A549 (cell line): ENCODE measurements around the gene SLC10A2. TPM values are rescaled to one million over a fixed set of nuclear protein-coding genes. Genes with fewer than 3 reads are reported as not detected.

Experiments
- ATAC-seq, 2 experiments: fragments of 200-7000 bp in 1 of 2; fragments of >200 bp in 1 of 2; cut with Nextera tagmentation in 1 of 2; cut with Tn5 transposase in 1 of 2; 3 replicates each; pipeline versions ENCODE4 v1.8.0 to v1.9.1; 2018 to 2020; ENCODE audit warnings: mild to moderate bottlenecking in 1 of 2, moderate library complexity in 1 of 2
- CTCF ChIA-PET: fragments of 300-600 bp; sonication (Branson Sonifier 250); formaldehyde crosslinking; extraction: SDS; loops from one replicate; lab custom pipeline; 2021; ENCODE audit warnings: antibody characterized with exemption, inconsistent platforms; lab: Yijun Ruan, JAX
- POLR2A ChIA-PET: fragments of 350-600 bp; formaldehyde crosslinking; extraction: SDS; loops from one replicate; lab custom pipeline; 2021; ENCODE audit warnings: antibody characterized with exemption, inconsistent platforms; lab: Yijun Ruan, JAX
- DNase-seq, 2 experiments: peaks; one replicate each; pipeline versions ENCODE4 v3.0.0 to v3.0.0-alpha.2; 2011 to 2016; ENCODE audit warnings: low read depth in 1 of 2, low spot score in 1 of 2
- FAIRE-seq: peaks from 2 replicates; lab custom pipeline; 2011; peaks lifted over from hg19 to GRCh38; lab: Jason Lieb, UNC
- H3K27ac ChIP-seq, 2 experiments: fragments of >200 bp; sonication (Bioruptor Twin); formaldehyde crosslinking; 3 replicates each; pipeline ENCODE4 v1.5.1; 2016 to 2017
- H3K4me1 ChIP-seq: fragments of >200 bp; sonication (Bioruptor Twin); formaldehyde crosslinking; 3 replicates; pipeline ENCODE4 v1.6.1; 2016
- H3K4me2 ChIP-seq: fragments of >200 bp; sonication (Bioruptor Twin); formaldehyde crosslinking; 3 replicates; pipeline ENCODE4 v1.6.1; 2016
- H3K4me3 ChIP-seq: fragments of >200 bp; sonication (Bioruptor Twin); formaldehyde crosslinking; 3 replicates; pipeline ENCODE4 v1.5.1; 2016
- H3K9me3 ChIP-seq: fragments of >200 bp; sonication (Bioruptor Twin); formaldehyde crosslinking; 3 replicates; pipeline ENCODE4 v1.6.1; 2016
- CHD2 ChIP-seq: fragments of 150-350 bp; IDR thresholded peaks from 2 replicates; pipeline ENCODE4 v1.6.1; 2014; ENCODE audit warnings: low read length; ENCODE audit not compliant: partially characterized antibody
- EHF ChIP-seq: fragments of 250-450 bp; sonication (Bioruptor Pico); IDR thresholded peaks from 2 replicates; pipeline ENCODE4 v1.5.0; 2020; ENCODE audit warnings: mild to moderate bottlenecking
- ESRRA ChIP-seq: fragments of 150-350 bp; IDR thresholded peaks from 2 replicates; pipeline ENCODE4 v1.6.1; 2014; ENCODE audit warnings: mild to moderate bottlenecking, low read length, borderline replicate concordance
- FOSL2 ChIP-seq, 2 experiments: fragments of 450-650 bp in 1 of 2; fragments of >200 bp in 1 of 2; sonication (Bioruptor Twin) in 1 of 2; formaldehyde crosslinking; IDR thresholded peaks; 2 replicates each; pipeline versions ENCODE4 v1.5.0 to v1.6.1; 2016 to 2020; ENCODE audit warnings: mild to moderate bottlenecking in 1 of 2, moderate library complexity in 1 of 2
- FOXS1 ChIP-seq: fragments of 250-450 bp; sonication (Bioruptor Pico); IDR thresholded peaks from 2 replicates; pipeline ENCODE4 v1.5.0; 2020; ENCODE audit warnings: mild to moderate bottlenecking, moderate library complexity
- GATA3 ChIP-seq: IDR thresholded peaks from 2 replicates; pipeline ENCODE4 v1.6.1; 2012; ENCODE audit warnings: borderline replicate concordance
- HEYL ChIP-seq: fragments of 250-450 bp; sonication (Bioruptor Pico); IDR thresholded peaks from 2 replicates; pipeline ENCODE4 v1.8.0; 2021; ENCODE audit warnings: mild to moderate bottlenecking, moderate library complexity
- HOXA7 ChIP-seq: fragments of 250-450 bp; sonication (Bioruptor Pico); IDR thresholded peaks from 2 replicates; pipeline ENCODE4 v1.5.0; 2020; ENCODE audit warnings: mild to moderate bottlenecking, moderate library complexity
- HOXB13 ChIP-seq: fragments of 250-450 bp; sonication (Bioruptor Pico); IDR thresholded peaks from 2 replicates; pipeline ENCODE4 v1.5.0; 2020; ENCODE audit warnings: low read depth, mild to moderate bottlenecking, moderate library complexity
- HOXB5 ChIP-seq: fragments of 250-450 bp; sonication (Bioruptor Pico); IDR thresholded peaks from 2 replicates; pipeline ENCODE4 v1.5.0; 2020; ENCODE audit warnings: mild to moderate bottlenecking, moderate library complexity
- JUNB ChIP-seq: fragments of >200 bp; sonication (Bioruptor Twin); formaldehyde crosslinking; IDR thresholded peaks from 2 replicates; pipeline ENCODE4 v1.6.1; 2016
- KDM5A ChIP-seq: fragments of 200-600 bp; sonication (generic); IDR thresholded peaks from 2 replicates; pipeline ENCODE4 v1.6.1; 2016; ENCODE audit warnings: antibody characterized with exemption, mild to moderate bottlenecking
- MAFK ChIP-seq: fragments of 450-650 bp; IDR thresholded peaks from 2 replicates; pipeline ENCODE4 v1.6.1; 2014; ENCODE audit not compliant: partially characterized antibody
- SREBF2 ChIP-seq: fragments of 450-650 bp; IDR thresholded peaks from 2 replicates; pipeline ENCODE4 v1.6.1; 2014; ENCODE audit warnings: mild to moderate bottlenecking, moderate library complexity
- TFCP2L1 ChIP-seq: fragments of 250-450 bp; sonication (Bioruptor Pico); IDR thresholded peaks from 2 replicates; pipeline ENCODE4 v1.5.0; 2021; ENCODE audit warnings: mild to moderate bottlenecking
- ZC3H11A ChIP-seq: fragments of 450-650 bp; IDR thresholded peaks from 2 replicates; pipeline ENCODE4 v1.6.1; 2014; ENCODE audit warnings: antibody characterized with exemption, mild to moderate bottlenecking
- WGBS: methylation state at CpG from one replicate; pipeline ENCODE4 v1.1.6; 2017; ENCODE audit errors: missing lambda C conversion rate; 5-methylcytosine and 5-hydroxymethylcytosine counted together
- polyA plus RNA-seq, 4 experiments: library from polyadenylated mRNA; depleted of rRNA in 3 of 4; stranded (reverse); fragments of >200 nt; fragmentation: RNase III in 1 of 4; extraction: RNeasy Plus Mini Kit Qiagen cat#74134 plus additional on column Dnase treatment in 1 of 4; gene quantifications; 2 replicates in 3 of 4; 3 replicates in 1 of 4; pipeline ENCODE4 v1.2.3, GENCODE V29; 2011 to 2017
- TF ChIP-seq, protein P1 (sequence below): fragments of >200 bp; sonication (Bioruptor Twin); formaldehyde crosslinking; IDR thresholded peaks from 3 replicates; pipeline ENCODE4 v1.5.1; 2016
- TF ChIP-seq, protein P2 (sequence below): IDR thresholded peaks from 2 replicates; pipeline ENCODE4 v1.6.1; 2012
- TF ChIP-seq, protein P3 (sequence below): fragments of >200 bp; sonication (Bioruptor Twin); formaldehyde crosslinking; IDR thresholded peaks from 2 replicates; pipeline ENCODE4 v1.6.1; 2016
- TF ChIP-seq, protein P4 (sequence below): IDR thresholded peaks from 2 replicates; pipeline ENCODE4 v1.6.1; 2012
- TF ChIP-seq, protein P5 (sequence below): fragments of 200-600 bp; sonication (generic); IDR thresholded peaks from 2 replicates; pipeline ENCODE4 v1.6.1; 2016; ENCODE audit warnings: antibody characterized with exemption, mild to moderate bottlenecking, moderate library complexity

Gene SLC10A2
- polyA plus RNA-seq, 2 of the 4 experiments (the other 2 are of a cell fraction) = not detected

DNA sequence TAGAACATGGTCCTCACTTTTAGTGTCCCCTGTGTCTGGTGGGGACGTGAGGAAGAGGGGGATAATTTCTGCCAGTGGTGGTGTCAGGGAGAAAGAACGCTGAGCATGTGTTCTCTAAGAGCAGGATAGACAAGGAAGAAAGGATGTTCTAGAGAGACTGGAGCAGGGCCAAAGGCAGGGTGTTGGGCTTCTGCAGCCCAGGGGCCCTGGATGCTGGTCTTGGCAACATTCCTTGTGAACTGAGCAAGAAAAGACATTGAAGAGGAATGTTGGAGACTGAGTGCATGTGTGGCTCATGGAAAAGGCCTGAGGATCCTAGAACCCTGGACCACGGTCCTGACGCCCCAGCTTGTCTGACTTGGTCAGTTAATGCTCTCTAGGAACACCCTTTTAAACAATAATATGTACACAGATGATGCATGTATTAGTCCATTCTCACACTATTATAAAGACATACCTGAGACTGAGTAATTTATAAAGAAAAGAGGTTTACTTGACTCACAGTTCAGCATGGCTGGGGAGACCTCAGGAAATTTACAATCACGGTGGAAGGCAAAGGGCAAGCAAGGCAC is 33.6 kb upstream of the SLC10A2 start:
- no peak for ATAC-seq
- CTCF ChIA-PET = no interaction called here
- Histone ChIP-seq H3K9me3 (no peaks in the 10 kb centered on the region), H3K4me2 (no peak overlapping the region), H3K27ac (no peak overlapping the region), H3K4me1 (no peaks in the 10 kb centered on the region)
- POLR2A ChIA-PET = no interaction called here
- 0% methylated on average over 5 of the region's 5 CpGs for WGBS
- TF ChIP-seq JUNB = no peak
- no peak for TF ChIP-seq FOSL2 (IDR thresholded peaks at IDR 0.05)
- no peak for TF ChIP-seq FOSL2 (CRISPR knock-in tag; IDR thresholded peaks at IDR 0.05)
- TF ChIP-seq, protein P1, sequence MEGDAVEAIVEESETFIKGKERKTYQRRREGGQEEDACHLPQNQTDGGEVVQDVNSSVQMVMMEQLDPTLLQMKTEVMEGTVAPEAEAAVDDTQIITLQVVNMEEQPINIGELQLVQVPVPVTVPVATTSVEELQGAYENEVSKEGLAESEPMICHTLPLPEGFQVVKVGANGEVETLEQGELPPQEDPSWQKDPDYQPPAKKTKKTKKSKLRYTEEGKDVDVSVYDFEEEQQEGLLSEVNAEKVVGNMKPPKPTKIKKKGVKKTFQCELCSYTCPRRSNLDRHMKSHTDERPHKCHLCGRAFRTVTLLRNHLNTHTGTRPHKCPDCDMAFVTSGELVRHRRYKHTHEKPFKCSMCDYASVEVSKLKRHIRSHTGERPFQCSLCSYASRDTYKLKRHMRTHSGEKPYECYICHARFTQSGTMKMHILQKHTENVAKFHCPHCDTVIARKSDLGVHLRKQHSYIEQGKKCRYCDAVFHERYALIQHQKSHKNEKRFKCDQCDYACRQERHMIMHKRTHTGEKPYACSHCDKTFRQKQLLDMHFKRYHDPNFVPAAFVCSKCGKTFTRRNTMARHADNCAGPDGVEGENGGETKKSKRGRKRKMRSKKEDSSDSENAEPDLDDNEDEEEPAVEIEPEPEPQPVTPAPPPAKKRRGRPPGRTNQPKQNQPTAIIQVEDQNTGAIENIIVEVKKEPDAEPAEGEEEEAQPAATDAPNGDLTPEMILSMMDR = no peak
- TF ChIP-seq KDM5A = no peak
- no peak for TF ChIP-seq FOXS1 (CRISPR knock-in tag)
- TF ChIP-seq, protein P2, sequence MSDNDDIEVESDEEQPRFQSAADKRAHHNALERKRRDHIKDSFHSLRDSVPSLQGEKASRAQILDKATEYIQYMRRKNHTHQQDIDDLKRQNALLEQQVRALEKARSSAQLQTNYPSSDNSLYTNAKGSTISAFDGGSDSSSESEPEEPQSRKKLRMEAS = no peak
- TF ChIP-seq HOXB13 (CRISPR knock-in tag) = no peak
- TF ChIP-seq, protein P3, sequence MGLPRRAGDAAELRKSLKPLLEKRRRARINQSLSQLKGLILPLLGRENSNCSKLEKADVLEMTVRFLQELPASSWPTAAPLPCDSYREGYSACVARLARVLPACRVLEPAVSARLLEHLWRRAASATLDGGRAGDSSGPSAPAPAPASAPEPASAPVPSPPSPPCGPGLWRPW = no peak
- TF ChIP-seq HOXA7 (CRISPR knock-in tag) = no peak
- no peak for TF ChIP-seq ZC3H11A
- TF ChIP-seq GATA3 = no peak
- no peak for TF ChIP-seq HOXB5 (CRISPR knock-in tag)
- TF ChIP-seq ESRRA = no peak
- TF ChIP-seq MAFK = no peak
- TF ChIP-seq HEYL (CRISPR knock-in tag) = no peak
- TF ChIP-seq TFCP2L1 (CRISPR knock-in tag) = no peak
- no peak for TF ChIP-seq SREBF2
- TF ChIP-seq, all 56 proteins: peak for 0
- no peak for FAIRE-seq
- DNase-seq = no peak
- H3K4me3 ChIP-seq = no peak overlapping the region

DNA sequence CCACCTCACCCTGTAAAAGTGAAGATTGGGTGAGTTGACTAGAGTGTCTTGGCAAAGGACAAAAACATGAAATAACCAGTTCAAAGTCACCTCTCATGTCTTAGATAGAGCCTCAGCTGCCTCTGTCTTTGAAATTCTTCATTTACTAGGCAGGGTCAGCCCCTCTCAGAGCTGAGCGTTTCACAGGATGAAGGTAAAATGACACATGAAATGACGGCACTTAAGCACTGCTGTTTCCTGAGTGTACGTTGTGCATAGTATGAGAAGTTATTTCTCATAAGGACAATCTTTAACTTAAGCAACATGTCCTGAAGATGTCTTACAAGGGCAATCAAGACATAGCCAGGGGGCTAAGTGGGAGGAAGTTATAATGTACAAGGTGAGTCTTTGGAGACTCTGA is 32.3 kb upstream of the SLC10A2 start:
- WGBS = 3% methylated on average over 3 of the region's 3 CpGs
- TF ChIP-seq, protein P4, sequence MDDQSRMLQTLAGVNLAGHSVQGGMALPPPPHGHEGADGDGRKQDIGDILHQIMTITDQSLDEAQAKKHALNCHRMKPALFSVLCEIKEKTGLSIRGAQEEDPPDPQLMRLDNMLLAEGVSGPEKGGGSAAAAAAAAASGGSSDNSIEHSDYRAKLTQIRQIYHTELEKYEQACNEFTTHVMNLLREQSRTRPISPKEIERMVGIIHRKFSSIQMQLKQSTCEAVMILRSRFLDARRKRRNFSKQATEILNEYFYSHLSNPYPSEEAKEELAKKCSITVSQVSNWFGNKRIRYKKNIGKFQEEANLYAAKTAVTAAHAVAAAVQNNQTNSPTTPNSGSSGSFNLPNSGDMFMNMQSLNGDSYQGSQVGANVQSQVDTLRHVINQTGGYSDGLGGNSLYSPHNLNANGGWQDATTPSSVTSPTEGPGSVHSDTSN = no peak
- no peak for TF ChIP-seq GATA3
- no peak for TF ChIP-seq EHF
- no peak for TF ChIP-seq CHD2
- TF ChIP-seq, protein P5, sequence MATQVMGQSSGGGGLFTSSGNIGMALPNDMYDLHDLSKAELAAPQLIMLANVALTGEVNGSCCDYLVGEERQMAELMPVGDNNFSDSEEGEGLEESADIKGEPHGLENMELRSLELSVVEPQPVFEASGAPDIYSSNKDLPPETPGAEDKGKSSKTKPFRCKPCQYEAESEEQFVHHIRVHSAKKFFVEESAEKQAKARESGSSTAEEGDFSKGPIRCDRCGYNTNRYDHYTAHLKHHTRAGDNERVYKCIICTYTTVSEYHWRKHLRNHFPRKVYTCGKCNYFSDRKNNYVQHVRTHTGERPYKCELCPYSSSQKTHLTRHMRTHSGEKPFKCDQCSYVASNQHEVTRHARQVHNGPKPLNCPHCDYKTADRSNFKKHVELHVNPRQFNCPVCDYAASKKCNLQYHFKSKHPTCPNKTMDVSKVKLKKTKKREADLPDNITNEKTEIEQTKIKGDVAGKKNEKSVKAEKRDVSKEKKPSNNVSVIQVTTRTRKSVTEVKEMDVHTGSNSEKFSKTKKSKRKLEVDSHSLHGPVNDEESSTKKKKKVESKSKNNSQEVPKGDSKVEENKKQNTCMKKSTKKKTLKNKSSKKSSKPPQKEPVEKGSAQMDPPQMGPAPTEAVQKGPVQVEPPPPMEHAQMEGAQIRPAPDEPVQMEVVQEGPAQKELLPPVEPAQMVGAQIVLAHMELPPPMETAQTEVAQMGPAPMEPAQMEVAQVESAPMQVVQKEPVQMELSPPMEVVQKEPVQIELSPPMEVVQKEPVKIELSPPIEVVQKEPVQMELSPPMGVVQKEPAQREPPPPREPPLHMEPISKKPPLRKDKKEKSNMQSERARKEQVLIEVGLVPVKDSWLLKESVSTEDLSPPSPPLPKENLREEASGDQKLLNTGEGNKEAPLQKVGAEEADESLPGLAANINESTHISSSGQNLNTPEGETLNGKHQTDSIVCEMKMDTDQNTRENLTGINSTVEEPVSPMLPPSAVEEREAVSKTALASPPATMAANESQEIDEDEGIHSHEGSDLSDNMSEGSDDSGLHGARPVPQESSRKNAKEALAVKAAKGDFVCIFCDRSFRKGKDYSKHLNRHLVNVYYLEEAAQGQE = no peak
- TF ChIP-seq, all 56 proteins: peak for 0
- POLR2A ChIA-PET = no interaction called here
- H3K27ac ChIP-seq = no peak overlapping the region
- DNase-seq = no peak
- ATAC-seq = no peak
- H3K4me3 ChIP-seq = no peak overlapping the region
- CTCF ChIA-PET = no interaction called here
- no peaks in the 10 kb centered on the region for H3K4me1 ChIP-seq
- FAIRE-seq = no peak
- no peaks in the 10 kb centered on the region for H3K9me3 ChIP-seq
- H3K4me2 ChIP-seq = no peak overlapping the region
